Transverse colon (tissue), 4 donors: ENCODE results near the gene UQCC5. TPM values are rescaled to one million over a fixed set of nuclear protein-coding genes. Genes with fewer than 3 reads are reported as not detected.

ENCODE experiments used
- DNase-seq: peaks from one replicate; pipeline ENCODE4 v3.0.0-alpha.2; 2019
- H3K27ac ChIP-seq, 4 donors: fragments of 200-600 bp; sonication (generic); 2 replicates each; pipeline ENCODE4 v1.5.1; 2016 to 2018; ENCODE audit warnings: inconsistent platforms in 4 of 4
- H3K27me3 ChIP-seq: fragments of 200-600 bp; sonication (generic); 2 replicates; pipeline ENCODE4 v1.5.1; 2017; ENCODE audit warnings: inconsistent platforms
- H3K36me3 ChIP-seq, 4 donors: fragments of 200-600 bp; sonication (generic); 2 replicates each; pipeline ENCODE4 v1.5.1; 2017 to 2019; ENCODE audit warnings: inconsistent platforms in 4 of 4
- H3K4me1 ChIP-seq, 4 donors: fragments of 200-600 bp; sonication (generic); 2 replicates each; pipeline ENCODE4 v1.5.1; 2017 to 2020; ENCODE audit warnings: inconsistent platforms in 4 of 4
- H3K4me3 ChIP-seq, 4 donors: fragments of 200-600 bp; sonication (generic); 1 replicate in 1 of 4; 2 replicates in 3 of 4; pipeline versions ENCODE4 v1.5.1 to v1.6.1; 2017 to 2019; ENCODE audit warnings: inconsistent platforms in 4 of 4
- H3K9me3 ChIP-seq, 2 donors: fragments of 200-600 bp; sonication (generic); 2 replicates each; pipeline ENCODE4 v1.5.1; 2017 to 2019; ENCODE audit warnings: inconsistent platforms in 2 of 2
- CTCF ChIP-seq, 5 experiments: fragments of 200-600 bp in 3 of 5; fragments of 450-650 bp in 2 of 5; sonication (generic) in 3 of 5; IDR thresholded peaks; 1 replicate in 2 of 5; 2 replicates in 3 of 5; pipeline ENCODE4 v1.5.1; 2016 to 2017; ENCODE audit warnings: antibody characterized with exemption in 5 of 5, inconsistent platforms in 3 of 5, mild to moderate bottlenecking in 2 of 5, moderate library complexity in 1 of 5
- EP300 ChIP-seq: sonication (generic); formaldehyde crosslinking; IDR thresholded peaks from one replicate; pipeline ENCODE4 v1.6.1; 2017; ENCODE audit warnings: antibody characterized with exemption, low read depth
- POLR2A ChIP-seq: fragments of 450-650 bp; IDR thresholded peaks from one replicate; pipeline ENCODE4 v1.6.1; 2016; ENCODE audit warnings: antibody characterized with exemption, mild to moderate bottlenecking, moderate library complexity
- POLR2AphosphoS5 ChIP-seq, 3 donors: sonication (generic); formaldehyde crosslinking; IDR thresholded peaks; one replicate each; pipeline ENCODE4 v1.6.1; 2016; ENCODE audit warnings: antibody characterized with exemption in 3 of 3
- WGBS, 2 donors: methylation state at CpG; one replicate each; pipeline ENCODE4 v1.1.5; 2018; ENCODE audit warnings: low coverage in 1 of 2; 5-methylcytosine and 5-hydroxymethylcytosine counted together
- in situ Hi-C, 4 donors: fragments of 200-750 bp; cut with MboI; loops; one replicate each; pipeline versions ENCODE4 v1.15.0 to v1.15.1; 2017; ENCODE audit warnings: low sequenced_read_pairs in 3 of 4, low pct_ligation_motif_present in 1 of 4, low pct_unique_long_range_greater_than_20kb in 1 of 4
- intact Hi-C: fragments of 100-400 bp; cut with DNase I; formaldehyde crosslinking; loops from one replicate; pipeline ENCODE4 v1.15.1; 2023; ENCODE audit warnings: low total_unique reads
- total RNA-seq, 4 donors: library from RNA; depleted of rRNA; stranded (reverse); fragments of >200 nt; gene quantifications; one replicate each; pipeline ENCODE4 v1.1.0, GENCODE V29; 2016

Gene UQCC5
- total RNA-seq, 4 donors from 2014 or later = 2.6 to 22.1 (median 4.0) TPM; not detected in 1

- in situ Hi-C loops (no loop called here), intact Hi-C loops (no loop called here)
- TF ChIP-seq CTCF (IDR thresholded peaks at IDR 0.05) (no peak), EP300 (no peak), POLR2A (no peak), POLR2AphosphoS5 (IDR thresholded peaks at IDR 0.05) (no peak)
- H3K4me3 ChIP-seq = peak overlapping the region in 2 of 4 donors; percentile 18 to 35
- H3K4me1 ChIP-seq = peaks cover 0 to 4% (median 0%) of the 10 kb centered on the region in 4 donors
- no peaks in the 10 kb centered on the region for H3K27me3 ChIP-seq
- no peaks in the 10 kb centered on the region for H3K9me3 ChIP-seq
- H3K27ac ChIP-seq = no peak overlapping the region
- WGBS, 2 donors = 60 to 82% methylated on average over 1 to 22 of the region's 25 CpGs
- no peaks in the 10 kb centered on the region for H3K36me3 ChIP-seq
- DNase-seq = no peak
Measured at GRCh38 chr3:52517796-52518722, 18.3 kb upstream of the UQCC5 start.

- peaks cover 0 to 4% (median 0%) of the 10 kb centered on the region in 4 donors for H3K4me1 ChIP-seq
- no peaks in the 10 kb centered on the region for H3K27me3 ChIP-seq
- 51% methylated on average over 25 of the region's 50 CpGs; no CpG with 5 or more reads in 1 of the 2 donors for WGBS, 2 donors
- TF ChIP-seq EP300 (no peak), POLR2AphosphoS5 (IDR thresholded peaks at IDR 0.05) (no peak), CTCF (IDR thresholded peaks at IDR 0.05) (no peak), POLR2A (no peak)
- H3K27ac ChIP-seq = no peak overlapping the region
- intact Hi-C loops (no loop called here), in situ Hi-C loops (no loop called here)
- H3K36me3 ChIP-seq = no peaks in the 10 kb centered on the region
- peak; percentile 55 for DNase-seq
- H3K4me3 ChIP-seq = peak overlapping the region in 2 of 4 donors; percentile 18 to 35
- no peaks in the 10 kb centered on the region for H3K9me3 ChIP-seq
Measured at GRCh38 chr3:52518723-52519444, 17.5 kb upstream of the UQCC5 start.

GRCh38 chr3:52519445-52520140 is 16.8 kb upstream of the UQCC5 start:
- TF ChIP-seq CTCF (IDR thresholded peaks at IDR 0.05) = no peak
- TF ChIP-seq EP300 = no peak
- WGBS, 2 donors = 87% methylated on average over 22 of the region's 22 CpGs; no CpG with 5 or more reads in 1 of the 2 donors
- intact Hi-C loops (no loop called here), in situ Hi-C loops (no loop called here)
- H3K36me3 ChIP-seq = no peaks in the 10 kb centered on the region
- no peak overlapping the region for H3K27ac ChIP-seq
- DNase-seq = no peak
- no peaks in the 10 kb centered on the region for H3K9me3 ChIP-seq
- peaks cover 0 to 4% (median 0%) of the 10 kb centered on the region in 4 donors for H3K4me1 ChIP-seq
- no peaks in the 10 kb centered on the region for H3K27me3 ChIP-seq
- H3K4me3 ChIP-seq = no peak overlapping the region
